GM15510 (cell line): ENCODE measurements around the gene EDRF1.

ENCODE experiments used
- POLR2A ChIP-seq: IDR thresholded peaks from 3 replicates; pipeline ENCODE4 v1.6.1; 2011; ENCODE audit warnings: borderline replicate concordance; ENCODE audit not compliant: insufficient read length; ENCODE audit errors: extremely low read depth

Gene EDRF1

GRCh38 chr10:125698481-125698998, 21.0 kb upstream of the EDRF1 start:
- TF ChIP-seq POLR2A: no peak

- no peak for TF ChIP-seq POLR2A
These were observed 19.9 kb upstream of the EDRF1 start for GRCh38 chr10:125699562-125700143.

GRCh38 chr10:125700355-125700911, 19.1 kb upstream of the EDRF1 start:
- no peak for TF ChIP-seq POLR2A

- TF ChIP-seq POLR2A: no peak
These were observed 11.7 kb upstream of the EDRF1 start for GRCh38 chr10:125707541-125708468.

GRCh38 chr10:125708971-125709503, 10.5 kb upstream of the EDRF1 start:
- no peak for TF ChIP-seq POLR2A

- no peak for TF ChIP-seq POLR2A
These were observed 9.7 kb upstream of the EDRF1 start for GRCh38 chr10:125709553-125710474.

- no peak for TF ChIP-seq POLR2A
These were observed 8.3 kb upstream of the EDRF1 start for GRCh38 chr10:125711110-125711750.

GRCh38 chr10:125720002-125720382, 483 bp downstream of the EDRF1 start:
- no peak for TF ChIP-seq POLR2A

- TF ChIP-seq POLR2A: no peak
These were observed 1.5 kb downstream of the EDRF1 start for GRCh38 chr10:125721035-125721434.

- no peak for TF ChIP-seq POLR2A
These were observed 3.3 kb downstream of the EDRF1 start for GRCh38 chr10:125722811-125723210.

GRCh38 chr10:125726914-125727313, 7.4 kb downstream of the EDRF1 start:
- no peak for TF ChIP-seq POLR2A

- TF ChIP-seq POLR2A: no peak
These were observed 7.9 kb downstream of the EDRF1 start for GRCh38 chr10:125727436-125727835.

- no peak for TF ChIP-seq POLR2A
These were observed 14.6 kb downstream of the EDRF1 start for GRCh38 chr10:125734148-125734547.

- no peak for TF ChIP-seq POLR2A
These were observed 15.3 kb downstream of the EDRF1 start for GRCh38 chr10:125734823-125735222.

GRCh38 chr10:125738206-125738605, 18.7 kb downstream of the EDRF1 start:
- no peak for TF ChIP-seq POLR2A
